Kidney (tissue), 14 donors: ENCODE data around the gene PRKAR1B. TPM values are rescaled to one million over a fixed set of nuclear protein-coding genes. Genes with fewer than 3 reads are reported as not detected.
A peak's percentile ranks its signal among the peaks of the same experiment; 100 is the strongest.

Experiments
- DNase-seq, 5 donors: peaks; one replicate each; pipeline ENCODE4 v3.0.0-alpha.2; 2013 to 2020
- FAIRE-seq: peaks from 2 replicates; lab custom pipeline; 2012; peaks lifted over from hg19 to GRCh38; lab: Jason Lieb, UNC
- H3K27ac ChIP-seq, 2 donors: one replicate each; pipeline ENCODE4 v1.7.0; 2013; ENCODE audit warnings: low read depth in 2 of 2, low read length in 2 of 2, inconsistent platforms in 1 of 2
- H3K27me3 ChIP-seq: one replicate; pipeline ENCODE4 v1.7.1; 2013; ENCODE audit warnings: low read length, inconsistent platforms; ENCODE audit not compliant: control insufficient read depth, insufficient read depth
- H3K36me3 ChIP-seq, 3 donors: one replicate each; pipeline versions ENCODE4 v1.7.0 to v1.7.1; 2013; ENCODE audit warnings: low read length in 3 of 3, control low read depth in 1 of 3, inconsistent platforms in 1 of 3; ENCODE audit not compliant: insufficient read depth in 3 of 3, control insufficient read depth in 2 of 3
- H3K4me1 ChIP-seq, 3 donors: one replicate each; pipeline versions ENCODE4 v1.7.0 to v1.7.1; 2013; ENCODE audit warnings: low read length in 3 of 3, inconsistent platforms in 1 of 3, low read depth in 1 of 3; ENCODE audit not compliant: control insufficient read depth in 2 of 3, insufficient read depth in 2 of 3
- H3K4me3 ChIP-seq, 3 donors: one replicate each; pipeline versions ENCODE4 v1.7.0 to v1.8.1; 2013; ENCODE audit warnings: low read length in 3 of 3, control low read depth in 1 of 3, inconsistent platforms in 1 of 3
- H3K9ac ChIP-seq, 3 donors: one replicate each; pipeline versions ENCODE4 v1.7.0 to v1.7.1; 2013; ENCODE audit warnings: low read length in 3 of 3, control low read depth in 1 of 3, inconsistent platforms in 1 of 3
- H3K9me3 ChIP-seq, 3 donors: one replicate each; pipeline versions ENCODE4 v1.7.0 to v1.7.1; 2013; ENCODE audit warnings: low read length in 3 of 3, control low read depth in 1 of 3, inconsistent platforms in 1 of 3; ENCODE audit not compliant: control insufficient read depth in 2 of 3, insufficient read depth in 1 of 3
- intact Hi-C: fragments of 100-400 bp; cut with DNase I; formaldehyde crosslinking; loops from one replicate; pipeline ENCODE4 v1.11.1; 2022
- polyA plus RNA-seq: library from polyadenylated mRNA; stranded (reverse); fragments of 350-450 nt; fragmentation: Illumina TruSeq; extraction: RNeasy Lipid Tissue Mini Kit (QIAGEN cat#74804); gene quantifications from one replicate; pipeline ENCODE4 v1.2.3, GENCODE V29; 2014; ENCODE audit warnings: low read depth, low replicate concordance; ENCODE audit not compliant: insufficient read depth
- total RNA-seq: library from RNA; stranded (reverse); fragmentation: NEBNext Ultra II Directional; extraction: Animal tissue kit (Norgen Biotek cat#: 25700); gene quantifications from one replicate; pipeline ENCODE4 v1.2.1, GENCODE V29; 2021
- TF ChIP-seq, protein P1 (sequence below): IDR thresholded peaks from 3 replicates; pipeline ENCODE4 v1.5.1; 2012; ENCODE audit warnings: mild to moderate bottlenecking, moderate library complexity, borderline replicate concordance; ENCODE audit not compliant: insufficient read depth; ENCODE audit errors: extremely low read depth
- donor health status: control.
- donor health status: control.
- donor health status: control.
- donor health status: control.
- donor health status: control.
- donor health status: DM: yes; HTN: yes; CAD: no.
- donor health status: Normal renal cell carcinoma (clear cell type).

The PRKAR1B gene
- total and polyA plus RNA-seq, 2 donors from 2014 or later = 15.9 to 21.4 TPM

DNA sequence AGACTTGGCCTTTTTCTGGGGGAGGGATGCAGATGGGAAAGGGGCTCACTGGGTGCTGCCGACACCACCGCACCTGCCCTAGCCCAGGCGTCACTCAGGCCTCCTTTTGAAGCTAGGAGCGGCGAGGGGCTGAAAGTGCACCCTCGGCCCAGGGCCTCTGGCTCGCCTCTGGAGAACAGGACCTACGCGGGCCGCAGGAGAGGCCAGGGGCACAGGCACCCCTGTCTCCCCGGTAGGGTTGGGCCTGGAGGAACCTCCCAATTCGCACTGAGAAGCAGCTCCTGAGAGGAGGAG lies 46.5 kb upstream of the PRKAR1B start:
- intact Hi-C loops = no loop called here
- no peaks in the 10 kb centered on the region for H3K27me3 ChIP-seq
- peak in 1 of 5 donors; percentile 63 for DNase-seq

DNA sequence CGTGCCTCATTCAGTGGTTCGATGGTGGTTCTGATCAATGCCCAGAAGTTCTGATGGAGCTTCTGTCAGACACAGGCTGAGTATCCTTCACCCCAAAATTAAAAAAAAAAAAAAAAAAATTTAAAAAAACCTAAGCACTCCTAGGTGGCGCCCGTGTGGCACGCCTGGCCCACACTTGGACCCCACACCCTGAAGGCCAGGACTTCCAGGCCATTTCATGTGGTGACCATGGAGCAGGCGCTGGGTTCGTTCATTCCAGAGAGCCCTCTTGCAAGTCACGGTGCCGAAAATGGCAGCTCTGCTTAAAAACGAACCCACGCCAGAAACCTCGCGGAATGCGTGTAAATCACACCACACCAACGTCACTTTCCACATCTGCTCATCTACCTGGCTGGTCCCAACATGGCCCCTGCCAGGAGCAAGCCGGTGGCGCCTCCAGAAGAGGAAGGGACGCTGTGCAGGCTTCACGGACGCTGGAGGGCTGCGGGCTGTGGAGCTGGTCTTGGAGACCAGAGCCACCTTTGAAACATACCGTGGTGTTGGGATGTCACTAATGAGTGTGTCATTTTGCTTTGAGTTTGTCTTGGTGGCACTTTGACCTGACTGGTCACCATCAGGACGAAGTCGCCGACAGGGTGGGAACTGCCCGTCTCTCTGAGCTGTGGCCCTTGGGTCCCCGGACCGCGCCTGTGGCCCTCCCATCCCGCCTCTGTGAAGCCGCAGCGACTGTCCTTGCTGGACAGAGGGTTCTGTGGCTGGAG lies 46.0 kb upstream of the PRKAR1B start:
- FAIRE-seq = no peak

More for the DNA sequence above, 46.5 kb upstream of the PRKAR1B start:
- TF ChIP-seq, protein P1, sequence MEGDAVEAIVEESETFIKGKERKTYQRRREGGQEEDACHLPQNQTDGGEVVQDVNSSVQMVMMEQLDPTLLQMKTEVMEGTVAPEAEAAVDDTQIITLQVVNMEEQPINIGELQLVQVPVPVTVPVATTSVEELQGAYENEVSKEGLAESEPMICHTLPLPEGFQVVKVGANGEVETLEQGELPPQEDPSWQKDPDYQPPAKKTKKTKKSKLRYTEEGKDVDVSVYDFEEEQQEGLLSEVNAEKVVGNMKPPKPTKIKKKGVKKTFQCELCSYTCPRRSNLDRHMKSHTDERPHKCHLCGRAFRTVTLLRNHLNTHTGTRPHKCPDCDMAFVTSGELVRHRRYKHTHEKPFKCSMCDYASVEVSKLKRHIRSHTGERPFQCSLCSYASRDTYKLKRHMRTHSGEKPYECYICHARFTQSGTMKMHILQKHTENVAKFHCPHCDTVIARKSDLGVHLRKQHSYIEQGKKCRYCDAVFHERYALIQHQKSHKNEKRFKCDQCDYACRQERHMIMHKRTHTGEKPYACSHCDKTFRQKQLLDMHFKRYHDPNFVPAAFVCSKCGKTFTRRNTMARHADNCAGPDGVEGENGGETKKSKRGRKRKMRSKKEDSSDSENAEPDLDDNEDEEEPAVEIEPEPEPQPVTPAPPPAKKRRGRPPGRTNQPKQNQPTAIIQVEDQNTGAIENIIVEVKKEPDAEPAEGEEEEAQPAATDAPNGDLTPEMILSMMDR = no peak
- Histone ChIP-seq H3K27ac (no peak overlapping the region), H3K4me1 (peaks cover 7 to 30% (median 24%) of the 10 kb centered on the region in 3 donors), H3K9ac (peak overlapping the region in 1 of 3 donors; percentile 7), H3K36me3 (peaks cover 2 to 10% (median 8%) of the 10 kb centered on the region in 3 donors), H3K9me3 (no peaks in the 10 kb centered on the region), H3K4me3 (no peak overlapping the region)
- no peak for FAIRE-seq

DNA sequence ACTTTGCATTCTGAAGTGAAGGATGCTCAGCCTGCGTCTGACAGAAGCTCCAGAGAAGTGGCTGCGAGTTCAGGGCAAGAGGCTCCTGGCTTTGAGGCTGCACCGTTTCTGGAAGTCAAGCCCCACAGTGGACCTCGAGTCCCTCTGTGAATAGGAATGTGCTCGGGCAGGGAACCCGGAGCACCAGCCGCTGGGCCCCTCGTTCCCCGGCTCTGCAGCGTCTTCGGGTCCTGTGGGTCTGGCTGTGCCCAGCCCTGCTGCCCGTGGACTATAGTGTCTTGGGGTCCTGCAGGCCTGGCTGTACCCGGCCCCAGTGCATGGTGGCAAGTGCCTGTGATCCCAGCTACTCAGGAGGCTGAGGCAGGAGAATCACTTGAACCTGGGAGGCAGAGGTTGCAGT lies 45.3 kb upstream of the PRKAR1B start:
- peak overlapping the region in 1 of 2 donors; percentile 94 for H3K27ac ChIP-seq
- peaks cover 2 to 10% (median 8%) of the 10 kb centered on the region in 3 donors for H3K36me3 ChIP-seq

More for the DNA sequence above, 46.0 kb upstream of the PRKAR1B start:
- peak in 1 of 5 donors; percentile 66 for DNase-seq
- intact Hi-C loops = no loop called here
- Histone ChIP-seq H3K36me3 (peaks cover 2 to 10% (median 8%) of the 10 kb centered on the region in 3 donors), H3K4me3 (no peak overlapping the region), H3K9ac (peak overlapping the region in 1 of 3 donors; percentile 7), H3K27me3 (no peaks in the 10 kb centered on the region), H3K9me3 (no peaks in the 10 kb centered on the region), H3K4me1 (peaks cover 7 to 30% (median 24%) of the 10 kb centered on the region in 3 donors), H3K27ac (no peak overlapping the region)
- TF ChIP-seq, protein P1 = no peak

More for the DNA sequence above, 45.3 kb upstream of the PRKAR1B start:
- Histone ChIP-seq H3K27me3 (no peaks in the 10 kb centered on the region), H3K9ac (peak overlapping the region in 1 of 3 donors; percentile 62), H3K4me1 (peaks cover 7 to 30% (median 24%) of the 10 kb centered on the region in 3 donors), H3K4me3 (no peak overlapping the region), H3K9me3 (no peaks in the 10 kb centered on the region)
- intact Hi-C loops = no loop called here
- DNase-seq = peak in 1 of 5 donors; percentile 58
- TF ChIP-seq, protein P1 = no peak
- no peak for FAIRE-seq
